Prostate gland (tissue), 2 donors: ENCODE measurements around the gene TRPC1. TPM values are rescaled to one million over a fixed set of nuclear protein-coding genes. Genes with fewer than 3 reads are reported as not detected.

ENCODE experiments used
- DNase-seq: peaks from one replicate; pipeline ENCODE4 v3.0.0-alpha.2; 2019; ENCODE audit warnings: low spot score
- H3K27ac ChIP-seq, 2 donors: fragments of 200-600 bp; sonication (generic); 2 replicates each; pipeline ENCODE4 v1.5.1; 2017 to 2019
- H3K27me3 ChIP-seq: fragments of 200-600 bp; sonication (generic); replicated peaks from 2 replicates; pipeline ENCODE4 v1.5.1; 2019; ENCODE audit not compliant: insufficient read depth
- H3K36me3 ChIP-seq, 2 donors: fragments of 200-600 bp; sonication (generic); 1 replicate in 1 of 2; 2 replicates in 1 of 2; pipeline versions ENCODE4 v1.5.1 to v1.8.1; 2017 to 2019
- H3K4me1 ChIP-seq: fragments of 200-600 bp; sonication (generic); replicated peaks from 2 replicates; pipeline ENCODE4 v1.5.1; 2019
- H3K4me3 ChIP-seq, 2 donors: fragments of 200-600 bp; sonication (generic); 2 replicates each; pipeline ENCODE4 v1.5.1; 2017 to 2019
- H3K9me3 ChIP-seq: fragments of 200-600 bp; sonication (generic); 2 replicates; pipeline ENCODE4 v1.5.1; 2017
- CTCF ChIP-seq, 4 experiments: fragments of 200-600 bp in 2 of 4; fragments of 450-650 bp in 2 of 4; sonication (generic) in 2 of 4; IDR thresholded peaks; 1 replicate in 3 of 4; 2 replicates in 1 of 4; pipeline ENCODE4 v1.5.1; 2016 to 2019; ENCODE audit warnings: antibody characterized with exemption in 4 of 4, mild to moderate bottlenecking in 2 of 4, moderate library complexity in 2 of 4
- POLR2A ChIP-seq: fragments of 450-650 bp; IDR thresholded peaks from one replicate; pipeline ENCODE4 v1.6.1; 2016; ENCODE audit warnings: antibody characterized with exemption, mild to moderate bottlenecking
- POLR2AphosphoS5 ChIP-seq: sonication (generic); formaldehyde crosslinking; IDR thresholded peaks from one replicate; pipeline ENCODE4 v1.6.1; 2017; ENCODE audit warnings: antibody characterized with exemption
- WGBS: methylation state at CpG from one replicate; pipeline ENCODE4 v1.1.5; 2018; 5-methylcytosine and 5-hydroxymethylcytosine counted together
- intact Hi-C: fragments of 100-400 bp; cut with DNase I; formaldehyde crosslinking; loops from one replicate; pipeline ENCODE4 v1.14.2; 2022
- total RNA-seq, 2 donors: library from RNA; depleted of rRNA; stranded (reverse); fragments of >200 nt; gene quantifications; one replicate each; pipeline ENCODE4 v1.1.0, GENCODE V29; 2016

Gene TRPC1
- total RNA-seq, 2 donors from 2014 or later, result 8.1 to 12.8 TPM

- TF ChIP-seq CTCF (IDR thresholded peaks at IDR 0.05) (no peak), POLR2A (no peak), POLR2AphosphoS5 (no peak)
- intact Hi-C loops, result no loop called here
- Histone ChIP-seq H3K9me3 (no peaks in the 10 kb centered on the region), H3K27ac (no peak overlapping the region), H3K4me3 (no peak overlapping the region), H3K4me1 (no peaks in the 10 kb centered on the region), H3K27me3 (no peaks in the 10 kb centered on the region), H3K36me3 (no peaks in the 10 kb centered on the region)
- no peak for DNase-seq
Measured at GRCh38 chr3:142819179-142819578, 95.3 kb downstream of the TRPC1 start.

GRCh38 chr3:142828703-142829305, 105.0 kb downstream of the TRPC1 start:
- 21% methylated on average over 9 of the region's 9 CpGs for WGBS
- H3K27ac ChIP-seq, result no peak overlapping the region
- no peaks in the 10 kb centered on the region for H3K27me3 ChIP-seq
- TF ChIP-seq POLR2AphosphoS5, result no peak
- no peak for TF ChIP-seq POLR2A
- TF ChIP-seq CTCF (IDR thresholded peaks at IDR 0.05), result peak; percentile 46 to 81 (median 70)
- H3K4me3 ChIP-seq, result no peak overlapping the region
- H3K36me3 ChIP-seq, result no peaks in the 10 kb centered on the region
- intact Hi-C loops, result loop anchor here (2.0 kb wide), 1 partner anchor 160 kb away; no protein-coding TSS in a partner anchor
- H3K9me3 ChIP-seq, result no peaks in the 10 kb centered on the region
- no peaks in the 10 kb centered on the region for H3K4me1 ChIP-seq
- peak; percentile 59 for DNase-seq

- no peak for DNase-seq
- no peaks in the 10 kb centered on the region for H3K4me1 ChIP-seq
- TF ChIP-seq CTCF (IDR thresholded peaks at IDR 0.05) (no peak), POLR2A (no peak), POLR2AphosphoS5 (no peak)
- H3K4me3 ChIP-seq, result no peak overlapping the region
- H3K27me3 ChIP-seq, result no peaks in the 10 kb centered on the region
- H3K36me3 ChIP-seq, result no peaks in the 10 kb centered on the region
- intact Hi-C loops, result no loop called here
- no peak overlapping the region for H3K27ac ChIP-seq
- H3K9me3 ChIP-seq, result no peaks in the 10 kb centered on the region
- 93% methylated on average over 1 of the region's 1 CpG for WGBS
Measured at GRCh38 chr3:142837526-142837925, 113.7 kb downstream of the TRPC1 start.

- intact Hi-C loops, result no loop called here
- TF ChIP-seq CTCF (IDR thresholded peaks at IDR 0.05) (no peak), POLR2A (no peak), POLR2AphosphoS5 (no peak)
- no peak for DNase-seq
- 89% methylated on average over 2 of the region's 2 CpGs for WGBS
- no peaks in the 10 kb centered on the region for H3K27me3 ChIP-seq
- no peak overlapping the region for H3K27ac ChIP-seq
- H3K36me3 ChIP-seq, result no peaks in the 10 kb centered on the region
- no peak overlapping the region for H3K4me3 ChIP-seq
- no peaks in the 10 kb centered on the region for H3K4me1 ChIP-seq
- H3K9me3 ChIP-seq, result no peaks in the 10 kb centered on the region
Measured at GRCh38 chr3:142839831-142840230, 116.0 kb downstream of the TRPC1 start.

- no peaks in the 10 kb centered on the region for H3K27me3 ChIP-seq
- TF ChIP-seq CTCF (IDR thresholded peaks at IDR 0.05) (no peak), POLR2A (no peak), POLR2AphosphoS5 (no peak)
- no peaks in the 10 kb centered on the region for H3K4me1 ChIP-seq
- intact Hi-C loops, result no loop called here
- no peak overlapping the region for H3K4me3 ChIP-seq
- H3K36me3 ChIP-seq, result no peaks in the 10 kb centered on the region
- 46% methylated on average over 4 of the region's 4 CpGs for WGBS
- H3K9me3 ChIP-seq, result no peaks in the 10 kb centered on the region
- H3K27ac ChIP-seq, result no peak overlapping the region
- DNase-seq, result no peak
Measured at GRCh38 chr3:142844339-142844977, 120.6 kb downstream of the TRPC1 start.
